ENCODE data around the gene SLC38A10. TPM values are rescaled to one million over a fixed set of nuclear protein-coding genes. Genes with fewer than 3 reads are reported as not detected.

SLC38A10 gene
- polyA plus RNA-seq, 1 donor from 2014 or later, result 37.4 TPM

DNA sequence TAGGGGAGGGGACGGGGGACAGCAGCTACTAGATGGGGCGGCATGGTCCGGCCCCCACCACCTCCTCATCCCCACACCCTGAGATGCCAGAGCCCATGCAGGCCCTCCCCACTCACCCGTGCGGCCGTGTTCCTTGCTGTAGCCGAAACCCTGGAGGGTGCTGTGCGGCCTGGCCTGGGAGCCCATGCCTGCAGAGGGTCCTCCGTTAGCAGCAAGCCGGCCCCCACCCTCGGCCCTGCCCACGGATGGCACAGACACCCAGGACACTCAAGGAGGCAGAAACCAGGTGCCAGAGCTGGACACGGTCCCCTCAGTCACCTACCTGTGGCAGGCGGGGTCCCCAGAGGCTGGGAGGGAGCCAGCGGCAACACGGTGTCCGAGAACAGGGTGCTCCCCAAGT, 61.8 kb downstream of the SLC38A10 start:
- Histone ChIP-seq H3K4me2 (ENCODE audit: low read length) (no peak overlapping the region), H3K79me2 (replicated peaks; ENCODE audit: insufficient read depth, low read length) (peaks cover 10% of the 10 kb centered on the region), H3K4me3 (ENCODE audit: low read length) (no peak overlapping the region), H3F3A (ENCODE audit: insufficient read depth, low read length, poor library complexity, severe bottlenecking) (no peaks in the 10 kb centered on the region), H3K9ac (ENCODE audit: low read length) (no peak overlapping the region), H4K20me1 (ENCODE audit: insufficient read depth) (no peaks in the 10 kb centered on the region), H3K27me3 (ENCODE audit: insufficient read depth, low read depth, low read length) (no peaks in the 10 kb centered on the region), H3K27ac (ENCODE audit: low read length) (no peak overlapping the region), H3K9me2 (ENCODE audit: insufficient read depth, low read length) (no peaks in the 10 kb centered on the region), H3K9me3 (ENCODE audit: low read length) (no peaks in the 10 kb centered on the region), H3K36me3 (ENCODE audit: insufficient read depth, low read length) (peaks cover 4% of the 10 kb centered on the region), H2AFZ (ENCODE audit: low read depth, low read length) (no peak overlapping the region)
- TF ChIP-seq CTCF (IDR thresholded peaks at IDR 0.05; ENCODE audit: poor library complexity, severe bottlenecking) (no peak), MXI1 (conservative IDR thresholded peaks at IDR 0.05; ENCODE audit: poor library complexity, severe bottlenecking) (no peak), SMC3 (conservative IDR thresholded peaks at IDR 0.05; ENCODE audit: poor library complexity) (no peak), EZH2 (IDR thresholded peaks at IDR 0.05; ENCODE audit: borderline replicate concordance, insufficient read depth, low read length, poor library complexity, severe bottlenecking) (no peak), TAF1 (IDR thresholded peaks at IDR 0.05; ENCODE audit: low read depth) (no peak), POLR2AphosphoS5 (IDR thresholded peaks at IDR 0.05) (no peak), EP300 (conservative IDR thresholded peaks at IDR 0.05; ENCODE audit: poor library complexity, severe bottlenecking) (no peak), RAD21 (conservative IDR thresholded peaks at IDR 0.05) (no peak)
- TF ChIP-seq, protein P1, sequence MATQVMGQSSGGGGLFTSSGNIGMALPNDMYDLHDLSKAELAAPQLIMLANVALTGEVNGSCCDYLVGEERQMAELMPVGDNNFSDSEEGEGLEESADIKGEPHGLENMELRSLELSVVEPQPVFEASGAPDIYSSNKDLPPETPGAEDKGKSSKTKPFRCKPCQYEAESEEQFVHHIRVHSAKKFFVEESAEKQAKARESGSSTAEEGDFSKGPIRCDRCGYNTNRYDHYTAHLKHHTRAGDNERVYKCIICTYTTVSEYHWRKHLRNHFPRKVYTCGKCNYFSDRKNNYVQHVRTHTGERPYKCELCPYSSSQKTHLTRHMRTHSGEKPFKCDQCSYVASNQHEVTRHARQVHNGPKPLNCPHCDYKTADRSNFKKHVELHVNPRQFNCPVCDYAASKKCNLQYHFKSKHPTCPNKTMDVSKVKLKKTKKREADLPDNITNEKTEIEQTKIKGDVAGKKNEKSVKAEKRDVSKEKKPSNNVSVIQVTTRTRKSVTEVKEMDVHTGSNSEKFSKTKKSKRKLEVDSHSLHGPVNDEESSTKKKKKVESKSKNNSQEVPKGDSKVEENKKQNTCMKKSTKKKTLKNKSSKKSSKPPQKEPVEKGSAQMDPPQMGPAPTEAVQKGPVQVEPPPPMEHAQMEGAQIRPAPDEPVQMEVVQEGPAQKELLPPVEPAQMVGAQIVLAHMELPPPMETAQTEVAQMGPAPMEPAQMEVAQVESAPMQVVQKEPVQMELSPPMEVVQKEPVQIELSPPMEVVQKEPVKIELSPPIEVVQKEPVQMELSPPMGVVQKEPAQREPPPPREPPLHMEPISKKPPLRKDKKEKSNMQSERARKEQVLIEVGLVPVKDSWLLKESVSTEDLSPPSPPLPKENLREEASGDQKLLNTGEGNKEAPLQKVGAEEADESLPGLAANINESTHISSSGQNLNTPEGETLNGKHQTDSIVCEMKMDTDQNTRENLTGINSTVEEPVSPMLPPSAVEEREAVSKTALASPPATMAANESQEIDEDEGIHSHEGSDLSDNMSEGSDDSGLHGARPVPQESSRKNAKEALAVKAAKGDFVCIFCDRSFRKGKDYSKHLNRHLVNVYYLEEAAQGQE (IDR thresholded peaks at IDR 0.05; ENCODE audit: borderline replicate concordance), result no peak

- H3F3A ChIP-seq (ENCODE audit: insufficient read depth, low read length, poor library complexity, severe bottlenecking), result no peaks in the 10 kb centered on the region
- peaks cover 4% of the 10 kb centered on the region for H3K36me3 ChIP-seq (ENCODE audit: insufficient read depth, low read length)
- no peak overlapping the region for H3K4me2 ChIP-seq (ENCODE audit: low read length)
- H3K9me3 ChIP-seq (ENCODE audit: low read length), result no peaks in the 10 kb centered on the region
- no peak overlapping the region for H3K27ac ChIP-seq (ENCODE audit: low read length)
- no peaks in the 10 kb centered on the region for H3K9me2 ChIP-seq (ENCODE audit: insufficient read depth, low read length)
- H2AFZ ChIP-seq (ENCODE audit: low read depth, low read length), result no peak overlapping the region
- TF ChIP-seq, protein P1 (IDR thresholded peaks at IDR 0.05; ENCODE audit: borderline replicate concordance), result no peak
- TF ChIP-seq CTCF (IDR thresholded peaks at IDR 0.05; ENCODE audit: poor library complexity, severe bottlenecking) (no peak), SMC3 (conservative IDR thresholded peaks at IDR 0.05; ENCODE audit: poor library complexity) (no peak), POLR2AphosphoS5 (IDR thresholded peaks at IDR 0.05) (no peak), EZH2 (IDR thresholded peaks at IDR 0.05; ENCODE audit: borderline replicate concordance, insufficient read depth, low read length, poor library complexity, severe bottlenecking) (no peak), TAF1 (IDR thresholded peaks at IDR 0.05; ENCODE audit: low read depth) (no peak), EP300 (conservative IDR thresholded peaks at IDR 0.05; ENCODE audit: poor library complexity, severe bottlenecking) (no peak), MXI1 (conservative IDR thresholded peaks at IDR 0.05; ENCODE audit: poor library complexity, severe bottlenecking) (no peak), RAD21 (conservative IDR thresholded peaks at IDR 0.05) (no peak)
- H3K4me3 ChIP-seq (ENCODE audit: low read length), result no peak overlapping the region
- no peaks in the 10 kb centered on the region for H3K27me3 ChIP-seq (ENCODE audit: insufficient read depth, low read depth, low read length)
- H4K20me1 ChIP-seq (ENCODE audit: insufficient read depth), result no peaks in the 10 kb centered on the region
- H3K79me2 ChIP-seq (replicated peaks; ENCODE audit: insufficient read depth, low read length), result peaks cover 5% of the 10 kb centered on the region
- H3K9ac ChIP-seq (ENCODE audit: low read length), result no peak overlapping the region
These were observed 62.4 kb downstream of the SLC38A10 start for GRCh38 chr17:81232616-81233241.
